Stomach (tissue), 4 donors: ENCODE data around the gene MPHOSPH8.

ENCODE experiments used
- CTCF ChIP-seq, 7 experiments: fragments of 450-650 bp in 4 of 7; fragments of 200-600 bp in 3 of 7; sonication (generic) in 3 of 7; IDR thresholded peaks; one replicate each; pipeline ENCODE4 v1.5.1; 2016 to 2019; ENCODE audit warnings: antibody characterized with exemption in 7 of 7, control low read depth in 2 of 7, mild to moderate bottlenecking in 1 of 7
- EP300 ChIP-seq: sonication (generic); formaldehyde crosslinking; IDR thresholded peaks from one replicate; pipeline ENCODE4 v1.6.1; 2017; ENCODE audit warnings: antibody characterized with exemption
- POLR2AphosphoS5 ChIP-seq, 3 donors: sonication (generic); formaldehyde crosslinking; IDR thresholded peaks; one replicate each; pipeline ENCODE4 v1.6.1; 2016; ENCODE audit warnings: antibody characterized with exemption in 3 of 3

DNA sequence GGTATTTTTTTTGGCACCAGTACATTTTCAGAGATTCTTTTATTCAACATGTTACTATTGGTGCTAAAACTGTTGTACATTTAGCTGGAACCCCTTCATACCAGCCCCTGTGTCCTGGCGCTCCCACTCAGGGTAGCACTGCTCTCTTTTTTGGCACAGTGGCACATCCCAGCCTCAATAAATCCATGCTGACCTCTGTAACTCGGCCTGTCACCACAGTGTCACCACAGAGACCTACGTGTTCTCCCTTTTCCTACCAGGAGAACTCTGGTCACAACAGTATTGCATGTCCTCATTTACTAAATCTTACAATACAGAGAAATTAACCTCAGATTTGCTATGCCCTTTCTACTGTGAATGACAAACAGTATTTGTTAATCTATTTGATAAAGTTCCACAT is 10.2 kb downstream of the MPHOSPH8 start:
- TF ChIP-seq CTCF (IDR thresholded peaks at IDR 0.05) (no peak), POLR2AphosphoS5 (IDR thresholded peaks at IDR 0.05) (no peak), EP300 (no peak)
